HG02970 (cell line): Measurements from ENCODE around the gene OR52M1.

ENCODE experiments used
- ATAC-seq: cut with Tn5 transposase; IDR thresholded peaks from one replicate; pipeline ENCODE4 v1.9.1; 2021; ENCODE audit warnings: mild to moderate bottlenecking, moderate library complexity, moderate number of reproducible peaks; ENCODE audit not compliant: unreplicated experiment, low FRiP score

The OR52M1 gene

DNA sequence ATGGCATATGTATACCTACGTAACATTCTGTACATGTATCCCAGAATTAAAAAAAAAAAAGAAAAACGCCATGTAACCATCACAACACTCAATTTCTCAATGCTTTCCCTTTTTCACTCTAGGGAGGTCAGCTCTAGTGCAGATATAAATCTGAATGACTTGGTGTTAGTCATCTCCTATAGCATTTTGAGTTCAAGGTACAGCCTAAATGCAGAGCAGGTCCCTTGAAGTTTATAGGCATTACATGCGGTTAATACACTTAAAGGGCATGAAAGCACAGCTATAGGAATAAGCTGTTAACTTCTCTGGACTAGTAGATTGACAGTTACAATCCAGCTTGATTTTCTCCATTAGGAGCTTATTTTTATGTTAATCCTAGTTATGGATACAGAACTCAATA lies 20.4 kb downstream of the OR52M1 start:
- ATAC-seq: no peak

DNA sequence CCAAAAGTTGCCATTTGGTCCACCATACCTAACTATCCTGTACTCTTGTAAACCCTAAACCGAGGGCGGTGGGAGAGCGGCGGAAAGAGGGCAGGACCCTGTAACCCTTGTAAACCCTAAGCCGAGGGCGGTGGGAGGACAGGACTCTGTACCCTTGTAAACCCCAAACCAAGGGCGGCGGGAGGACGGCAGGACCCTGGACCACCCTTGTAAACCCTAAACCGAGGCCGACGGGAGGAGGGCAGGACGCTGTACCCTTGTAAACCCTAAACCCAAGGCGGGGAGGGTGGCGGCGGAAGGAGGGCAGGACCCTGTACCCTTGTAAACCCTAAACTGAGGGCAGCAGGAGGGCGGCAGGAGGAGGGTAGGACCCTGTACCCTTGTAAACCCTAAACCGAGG lies 24.1 kb downstream of the OR52M1 start:
- ATAC-seq: no peak

DNA sequence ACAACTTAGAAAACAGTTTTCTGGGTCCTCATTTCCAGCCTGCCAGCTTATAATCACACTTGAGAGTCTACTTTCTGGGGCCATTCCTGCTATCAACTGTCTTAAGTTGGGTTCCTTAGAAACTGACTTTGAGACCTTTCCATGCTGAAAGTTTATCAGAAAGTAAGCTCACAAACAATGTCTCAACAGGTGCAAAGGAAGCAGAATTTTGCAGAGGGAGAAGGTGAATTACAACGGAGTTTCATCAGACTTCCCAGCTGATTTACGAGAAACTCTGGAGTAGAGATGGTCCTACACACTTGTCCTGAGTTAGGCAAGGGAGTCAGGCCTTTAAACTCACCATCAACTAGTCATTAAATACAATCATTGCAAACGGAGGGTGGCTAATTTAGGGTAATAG lies 31.9 kb downstream of the OR52M1 start:
- no peak for ATAC-seq

DNA sequence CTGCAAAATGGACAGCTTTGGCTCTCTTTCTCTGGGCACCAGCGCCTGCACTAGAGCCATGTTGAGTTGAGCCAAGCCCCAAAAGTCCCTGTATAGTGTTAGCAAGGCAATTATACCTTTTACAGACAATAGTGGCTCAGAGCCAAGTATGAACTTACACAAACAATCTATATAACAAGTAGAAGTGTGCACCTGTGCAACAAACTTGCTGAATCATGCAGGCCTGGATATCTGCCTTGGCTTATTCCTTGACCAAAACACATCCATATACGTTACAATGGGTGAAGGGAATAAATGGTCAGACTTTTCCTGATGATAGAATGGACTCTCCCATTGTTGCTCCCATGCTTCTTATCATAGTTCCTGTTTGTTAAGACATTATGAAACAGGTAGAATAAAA lies 32.8 kb downstream of the OR52M1 start:
- ATAC-seq: no peak

DNA sequence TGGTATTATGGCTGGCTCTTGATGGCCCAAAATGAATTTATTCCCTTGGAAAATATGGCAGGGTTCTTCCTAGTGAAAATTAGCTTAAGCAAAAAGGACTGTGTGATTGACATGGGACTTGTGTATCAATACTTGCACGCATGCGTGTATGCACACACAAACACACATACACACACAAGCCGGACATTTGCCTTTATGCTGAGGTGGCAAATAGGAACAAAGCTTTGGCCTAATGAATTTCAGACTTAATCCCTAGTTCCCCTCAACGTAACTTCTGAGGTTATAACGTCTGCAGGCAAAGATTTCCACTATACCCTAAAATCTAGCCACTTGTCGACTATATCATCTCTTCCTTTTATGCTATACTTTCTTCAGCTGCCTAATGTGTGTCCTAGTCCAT lies 33.6 kb downstream of the OR52M1 start:
- ATAC-seq: no peak

DNA sequence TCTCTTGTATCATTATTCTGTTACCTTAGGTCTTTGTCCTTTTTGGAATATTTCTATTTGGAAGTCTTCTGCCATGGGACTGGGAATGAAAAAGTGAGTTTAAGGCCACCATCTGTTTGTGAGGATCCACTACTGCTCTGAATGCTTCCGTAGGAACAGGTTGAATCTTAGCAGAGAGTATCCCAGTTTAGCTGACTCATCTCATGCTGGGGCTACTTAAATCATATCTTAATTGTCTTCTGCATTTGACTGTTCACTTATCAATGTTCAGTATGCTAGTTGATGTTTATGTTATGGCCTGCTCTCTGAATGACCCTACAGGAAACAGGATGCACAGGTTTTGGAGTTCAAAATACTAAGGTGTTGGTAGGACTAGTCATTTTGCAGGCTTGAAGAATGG lies 35.1 kb downstream of the OR52M1 start:
- no peak for ATAC-seq

DNA sequence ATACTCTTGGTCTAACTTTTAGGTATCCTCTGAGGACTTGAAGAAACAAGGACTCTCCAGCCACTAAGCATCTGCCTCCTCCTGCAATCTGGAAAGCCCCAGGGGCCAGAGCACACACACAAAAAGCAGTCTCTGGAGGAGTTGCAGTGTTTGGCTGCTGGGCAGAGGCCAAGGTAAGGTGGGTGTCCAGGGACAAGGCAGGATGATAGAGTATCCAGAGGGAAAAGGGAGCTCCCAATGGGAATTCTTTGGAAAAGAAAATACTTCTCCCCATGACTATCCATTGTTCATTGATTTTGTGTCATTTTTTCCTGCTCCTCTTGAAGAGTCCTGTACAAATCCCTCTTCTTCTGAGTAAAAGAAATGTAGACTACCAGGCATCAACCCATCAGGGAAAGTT lies 36.5 kb downstream of the OR52M1 start, which contains the start of gene OR52I2:
Gene OR52I2, plus strand, starts transcription at position 301 of the 400 bp plus-strand sequence.
- ATAC-seq: no peak

DNA sequence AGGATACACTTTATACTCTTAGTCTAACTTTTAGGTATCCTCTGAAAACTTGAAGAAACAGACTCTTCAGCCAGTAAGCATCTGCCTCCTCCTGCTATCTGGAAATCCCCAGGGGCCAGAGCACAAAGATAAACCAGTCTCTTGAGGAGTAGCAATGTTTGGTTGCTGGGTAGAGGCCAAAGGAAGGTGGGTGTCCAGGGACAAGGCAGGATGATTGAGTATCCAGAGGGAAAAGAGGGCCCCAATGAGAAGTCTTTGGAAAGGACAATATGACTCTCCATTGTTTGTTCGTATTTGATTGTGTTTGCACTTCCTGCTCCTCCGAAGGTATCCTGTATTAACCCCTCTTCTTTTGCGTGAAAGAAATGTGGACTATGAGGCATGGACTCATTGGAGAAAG lies 44.0 kb downstream of the OR52M1 start:
- ATAC-seq: no peak

DNA sequence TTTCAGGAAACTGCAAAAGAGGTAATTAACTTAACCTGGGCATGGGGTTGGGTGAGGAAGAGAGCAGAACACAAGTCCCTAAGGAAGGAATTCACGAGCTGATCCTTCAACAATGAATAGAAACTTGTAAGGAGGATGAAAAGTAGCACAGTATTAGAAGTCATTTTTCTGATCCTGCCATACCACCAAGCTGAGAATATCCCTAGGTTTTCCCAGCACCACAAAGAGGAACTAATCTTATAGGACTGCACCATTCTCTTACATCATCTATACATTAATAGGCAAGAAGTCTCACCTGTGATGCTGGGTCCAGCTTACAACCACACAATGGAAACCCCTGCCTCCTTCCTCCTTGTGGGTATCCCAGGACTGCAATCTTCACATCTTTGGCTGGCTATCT lies 48.7 kb downstream of the OR52M1 start, which contains the start of gene OR52I1:
Gene OR52I1, plus strand, starts transcription at position 301 of the 400 bp plus-strand sequence. Its CDS starts 0 bp downstream, at position 301.
- no peak for ATAC-seq
